Endodermal cell (in vitro differentiated cells): ENCODE measurements around the gene LLGL2. TPM values are rescaled to one million over a fixed set of nuclear protein-coding genes. Genes with fewer than 3 reads are reported as not detected.
"Not testable (repeated sequence)": the region's sequence is repeated elsewhere in the genome, so short reads cannot be mapped to it uniquely, and the experiment has no call there.

Experiments used
- DNase-seq: peaks from one replicate; pipeline ENCODE4 v3.0.0-alpha.2; 2017
- H3K27ac ChIP-seq: 2 replicates; pipeline ENCODE4 v1.5.1; 2013; ENCODE audit warnings: mild to moderate bottlenecking, low read depth, low read length, moderate library complexity
- H3K27me3 ChIP-seq: 2 replicates; pipeline ENCODE4 v1.6.1; 2013; ENCODE audit warnings: mild to moderate bottlenecking, low read length, moderate library complexity; ENCODE audit not compliant: insufficient read depth, control insufficient read depth, poor library complexity, severe bottlenecking
- H3K36me3 ChIP-seq: 2 replicates; pipeline ENCODE4 v1.7.0; 2013; ENCODE audit warnings: mild to moderate bottlenecking, low read length, moderate library complexity; ENCODE audit not compliant: control insufficient read depth, insufficient read depth
- H3K4me1 ChIP-seq: one replicate; pipeline ENCODE4 v1.7.0; 2013; ENCODE audit warnings: low read length; ENCODE audit not compliant: control insufficient read depth, insufficient read depth
- H3K4me3 ChIP-seq: 2 replicates; pipeline ENCODE4 v1.5.1; 2013; ENCODE audit warnings: mild to moderate bottlenecking, low read length, moderate library complexity
- H3K9ac ChIP-seq: 2 replicates; pipeline ENCODE4 v1.6.1; 2013; ENCODE audit warnings: mild to moderate bottlenecking, low read length, moderate library complexity; ENCODE audit not compliant: poor library complexity, severe bottlenecking; ENCODE audit errors: extremely low read depth
- H3K9me3 ChIP-seq: 2 replicates; pipeline ENCODE4 v1.6.1; 2013; ENCODE audit warnings: mild to moderate bottlenecking, low read length, moderate library complexity; ENCODE audit not compliant: control insufficient read depth
- H3K27ac Mint-ChIP-seq: 2 replicates; pipeline ENCODE4 v1.8.0; 2020; ENCODE audit warnings: mixed read lengths
- H3K27me3 Mint-ChIP-seq: 2 replicates; pipeline ENCODE4 v1.8.0; 2021; ENCODE audit warnings: mild to moderate bottlenecking, mixed read lengths; ENCODE audit not compliant: insufficient read depth
- H3K36me3 Mint-ChIP-seq: 2 replicates; pipeline ENCODE4 v1.8.0; 2020; ENCODE audit warnings: low read depth, mixed read lengths
- H3K4me1 Mint-ChIP-seq: 2 replicates; pipeline ENCODE4 v1.8.0; 2020; ENCODE audit warnings: mixed read lengths
- H3K4me3 Mint-ChIP-seq: 2 replicates; pipeline ENCODE4 v1.8.0; 2020; ENCODE audit warnings: mild to moderate bottlenecking, moderate library complexity, mixed read lengths
- H3K9me3 Mint-ChIP-seq: 2 replicates; pipeline ENCODE4 v1.8.0; 2020; ENCODE audit warnings: mild to moderate bottlenecking, mixed read lengths
- CTCF ChIP-seq: fragments of 200-600 bp; sonication (generic); conservative IDR thresholded peaks from 2 replicates; pipeline ENCODE4 v1.5.0; 2021; ENCODE audit warnings: antibody characterized with exemption, mild to moderate bottlenecking
- WGBS, 2 experiments: methylation state at CpG; one replicate each; pipeline versions ENCODE4 v1.1.5 to v1.1.7; 2013; ENCODE audit warnings: missing lambda C conversion rate in 2 of 2, mixed read lengths in 1 of 2; ENCODE audit not compliant: insufficient coverage in 1 of 2, insufficient read length in 1 of 2; 5-methylcytosine and 5-hydroxymethylcytosine counted together
- total RNA-seq, 2 donors: library from RNA; stranded (reverse); fragmentation: NEBNext Ultra II Directional in 1 of 2; extraction: Animal tissue kit (Norgen Biotek cat#: 25700) in 1 of 2; gene quantifications; 2 replicates in 1 of 2; 3 replicates in 1 of 2; pipeline ENCODE4 v1.2.1, GENCODE V29; 2021

Gene LLGL2
- total RNA-seq, 2 donors from 2014 or later: 128 to 149 TPM

DNA sequence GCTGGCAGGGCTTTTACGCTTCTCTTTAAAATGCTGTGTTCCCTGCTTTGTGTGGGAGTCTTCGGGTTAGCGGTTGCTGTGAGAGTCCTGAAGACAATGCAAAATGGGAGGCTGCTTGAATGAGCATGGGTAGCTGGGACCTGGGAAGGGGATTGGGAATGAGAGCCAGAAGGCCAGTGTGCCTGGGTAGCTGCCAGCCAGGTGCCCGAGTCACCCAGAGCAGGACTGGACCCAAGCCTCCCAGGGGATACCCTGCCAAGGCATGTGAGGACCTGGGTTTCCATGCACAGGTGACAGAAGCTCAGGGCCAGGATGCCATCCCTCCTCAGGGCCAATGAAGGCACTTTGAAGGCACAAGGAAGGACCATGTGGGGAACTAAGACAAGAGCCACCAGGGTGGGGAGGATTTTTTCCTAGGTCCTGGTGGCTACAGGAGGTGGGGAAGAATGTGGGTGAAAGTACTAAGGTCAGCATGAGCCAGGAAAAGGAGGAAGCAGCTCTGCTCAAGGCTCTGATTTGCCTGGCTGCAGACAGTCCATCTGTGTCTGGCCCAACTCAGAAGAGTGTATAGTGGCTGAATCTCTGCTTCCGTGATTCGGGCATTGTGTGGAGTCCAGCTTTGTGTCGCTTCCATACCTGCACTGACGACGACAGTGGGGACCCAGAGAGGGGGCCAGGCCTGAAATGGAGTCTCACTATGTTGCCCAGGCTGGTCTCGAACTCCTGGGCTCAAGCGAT, 48.6 kb upstream of the LLGL2 start:
- WGBS, 2 experiments: 82 to 84% methylated on average over 11 of the region's 11 CpGs

GRCh38 chr17:75477490-75477862, 48.0 kb upstream of the LLGL2 start:
- peaks cover 28% of the 10 kb centered on the region for H3K36me3 Mint-ChIP-seq
- not testable (repeated sequence) for H3K27ac Mint-ChIP-seq, H3K9me3 ChIP-seq, H3K4me3 ChIP-seq, H3K9me3 Mint-ChIP-seq, H3K36me3 ChIP-seq, H3K4me1 ChIP-seq, H3K27ac ChIP-seq, H3K4me3 Mint-ChIP-seq, H3K9ac ChIP-seq
- H3K27me3 ChIP-seq: peaks cover 56% of the 10 kb centered on the region
- DNase-seq: peak; percentile 28
- peaks cover 58% of the 10 kb centered on the region for H3K27me3 Mint-ChIP-seq
- H3K4me1 Mint-ChIP-seq: peaks cover 29% of the 10 kb centered on the region
- WGBS, 2 experiments: 91 to 98% methylated on average over 11 of the region's 11 CpGs

More for the DNA sequence above, 48.6 kb upstream of the LLGL2 start:
- H3K27ac ChIP-seq: peak overlapping the region; percentile 68
- peaks cover 15% of the 10 kb centered on the region for H3K36me3 ChIP-seq
- H3K4me3 ChIP-seq: no peak overlapping the region
- Mint-ChIP-seq H3K4me3 (no peak overlapping the region), H3K27ac (no peak overlapping the region), H3K9me3 (no peaks in the 10 kb centered on the region), H3K4me1 (peaks cover 29% of the 10 kb centered on the region), H3K36me3 (peaks cover 33% of the 10 kb centered on the region), H3K27me3 (peaks cover 54% of the 10 kb centered on the region)
- peak; percentile 35 for DNase-seq
- H3K4me1 ChIP-seq: peaks cover 7% of the 10 kb centered on the region
- H3K9ac ChIP-seq: no peak overlapping the region
- TF ChIP-seq CTCF: no peak
- H3K27me3 ChIP-seq: peaks cover 51% of the 10 kb centered on the region
- H3K9me3 ChIP-seq: no peaks in the 10 kb centered on the region

GRCh38 chr17:75478508-75478907, 47.0 kb upstream of the LLGL2 start:
- peaks cover 25% of the 10 kb centered on the region for H3K36me3 Mint-ChIP-seq
- Histone ChIP-seq H3K27me3 (peaks cover 66% of the 10 kb centered on the region), H3K9me3 (no peaks in the 10 kb centered on the region), H3K36me3 (peaks cover 6% of the 10 kb centered on the region), H3K4me3 (no peak overlapping the region), H3K27ac (peak overlapping the region; percentile 40), H3K9ac (no peak overlapping the region), H3K4me1 (peaks cover 7% of the 10 kb centered on the region)
- peaks cover 29% of the 10 kb centered on the region for H3K4me1 Mint-ChIP-seq
- H3K4me3 Mint-ChIP-seq: no peak overlapping the region
- peak; percentile 48 for DNase-seq
- peaks cover 68% of the 10 kb centered on the region for H3K27me3 Mint-ChIP-seq
- H3K27ac Mint-ChIP-seq: no peak overlapping the region
- H3K9me3 Mint-ChIP-seq: no peaks in the 10 kb centered on the region
- no peak for TF ChIP-seq CTCF
- 49 to 76% methylated on average over 5 to 7 of the region's 7 CpGs for WGBS, 2 experiments
